PC-9 (cell line): Measurements from ENCODE around the gene SH3TC1. TPM values are rescaled to one million over a fixed set of nuclear protein-coding genes. Genes with fewer than 3 reads are reported as not detected.

ENCODE experiments used
- BruUV-seq: library from RNA; stranded (reverse); fragments of 400-500 nt; replicated peaks from 2 replicates; lab custom pipeline; 2021; lab: Mats Ljungman, UMichigan
- CTCF ChIA-PET: fragments of 300-600 bp; sonication (Branson Sonifier 250); formaldehyde crosslinking; loops from one replicate; lab custom pipeline; 2022; ENCODE audit warnings: antibody characterized with exemption; lab: Charles Lee
- POLR2A ChIA-PET: fragments of 300-600 bp; sonication (Branson Sonifier 250); formaldehyde crosslinking; loops from one replicate; lab custom pipeline; 2022; ENCODE audit warnings: antibody characterized with exemption; ENCODE audit not compliant: unreplicated experiment; lab: Charles Lee
- DNase-seq, 2 experiments: peaks; one replicate each; pipeline versions ENCODE4 v3.0.0 to v3.0.0-alpha.2; 2015 to 2022; ENCODE audit warnings: mixed read lengths in 1 of 2
- H2AFZ ChIP-seq: fragments of 200-600 bp; sonication (generic); 2 replicates; pipeline ENCODE4 v1.8.1; 2017; ENCODE audit warnings: antibody characterized with exemption
- H3F3A ChIP-seq: fragments of 200-600 bp; sonication (generic); 2 replicates; pipeline ENCODE4 v1.8.1; 2017; ENCODE audit warnings: antibody characterized with exemption, mild to moderate bottlenecking, low read depth; ENCODE audit not compliant: insufficient read depth
- H3K27ac ChIP-seq: fragments of 200-600 bp; sonication (generic); 2 replicates; pipeline ENCODE4 v1.6.1; 2016; ENCODE audit warnings: mixed run types
- H3K27me3 ChIP-seq: fragments of 200-600 bp; sonication (generic); 2 replicates; pipeline ENCODE4 v1.6.1; 2016; ENCODE audit warnings: low read depth, mixed run types; ENCODE audit not compliant: insufficient read depth
- H3K36me3 ChIP-seq: fragments of 200-600 bp; sonication (generic); 2 replicates; pipeline ENCODE4 v1.6.1; 2016; ENCODE audit warnings: low read depth, mixed run types
- H3K4me1 ChIP-seq: fragments of 200-600 bp; sonication (generic); replicated peaks from 2 replicates; pipeline ENCODE4 v1.6.1; 2016; ENCODE audit warnings: mixed run types; ENCODE audit not compliant: insufficient read depth
- H3K4me2 ChIP-seq: fragments of 200-600 bp; sonication (generic); 2 replicates; pipeline ENCODE4 v1.6.1; 2017; ENCODE audit warnings: mixed run types
- H3K4me3 ChIP-seq: fragments of 200-600 bp; sonication (generic); 2 replicates; pipeline ENCODE4 v1.6.1; 2016; ENCODE audit warnings: mixed run types
- H3K79me2 ChIP-seq: fragments of 200-600 bp; sonication (generic); 2 replicates; pipeline ENCODE4 v1.6.1; 2017; ENCODE audit warnings: low read depth, mixed run types
- H3K9me2 ChIP-seq: fragments of 200-600 bp; sonication (generic); 2 replicates; pipeline ENCODE4 v1.8.1; 2017; ENCODE audit warnings: mild to moderate bottlenecking; ENCODE audit not compliant: insufficient read depth
- H3K9me3 ChIP-seq: fragments of 200-600 bp; sonication (generic); 2 replicates; pipeline ENCODE4 v1.8.1; 2016; ENCODE audit warnings: low read depth; ENCODE audit not compliant: insufficient read depth
- H4K20me1 ChIP-seq: fragments of 200-600 bp; sonication (generic); 2 replicates; pipeline ENCODE4 v1.8.1; 2017; ENCODE audit not compliant: insufficient read depth
- EZH2 ChIP-seq: fragments of 200-600 bp; sonication (generic); IDR thresholded peaks from 2 replicates; pipeline ENCODE4 v1.8.0; 2017; ENCODE audit warnings: antibody characterized with exemption, low read depth
- intact Hi-C: fragments of 100-400 bp; cut with micrococcal nuclease; formaldehyde crosslinking; loops from one replicate; pipeline ENCODE4 v1.10.0; 2022; ENCODE audit not compliant: unreplicated experiment
- total RNA-seq: library from RNA; stranded (reverse); gene quantifications from 2 replicates; pipeline ENCODE4 v1.2.3, GENCODE V29; 2021
- TF ChIP-seq, protein P1 (sequence below): fragments of 200-600 bp; sonication (generic); conservative IDR thresholded peaks from 2 replicates; pipeline ENCODE4 v1.6.1; 2017; ENCODE audit warnings: mixed run types, antibody characterized with exemption, mild to moderate bottlenecking, moderate library complexity

Gene SH3TC1
- total RNA-seq, 1 experiment from 2014 or later, result 5.2 TPM

DNA sequence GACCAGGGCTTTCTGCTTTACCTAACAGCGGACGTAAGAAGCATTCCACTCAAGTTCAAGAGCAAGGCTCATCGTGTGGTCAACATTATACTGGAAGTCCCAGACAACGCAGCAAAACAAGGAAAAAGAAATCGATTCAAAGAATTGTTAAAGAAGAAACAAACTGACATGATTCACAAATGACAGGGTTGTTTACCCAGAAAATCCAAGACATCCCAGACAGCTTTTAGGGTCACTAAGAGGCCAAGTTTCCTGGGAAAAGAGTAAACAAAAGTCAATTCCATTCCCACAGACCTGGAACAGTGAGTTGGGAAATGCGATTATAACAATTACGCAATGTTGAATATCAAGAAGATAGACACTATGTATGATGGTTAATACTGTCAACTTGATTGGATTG lies 49.0 kb downstream of the SH3TC1 start:
- CTCF ChIA-PET, result interaction anchor here (0.6 kb wide), 1 partner anchor 160 kb away, joined by 3 read pairs; no protein-coding TSS in a partner anchor
- H3K9me3 ChIP-seq, result no peaks in the 10 kb centered on the region
- BruUV-seq, result no TSS peak

DNA sequence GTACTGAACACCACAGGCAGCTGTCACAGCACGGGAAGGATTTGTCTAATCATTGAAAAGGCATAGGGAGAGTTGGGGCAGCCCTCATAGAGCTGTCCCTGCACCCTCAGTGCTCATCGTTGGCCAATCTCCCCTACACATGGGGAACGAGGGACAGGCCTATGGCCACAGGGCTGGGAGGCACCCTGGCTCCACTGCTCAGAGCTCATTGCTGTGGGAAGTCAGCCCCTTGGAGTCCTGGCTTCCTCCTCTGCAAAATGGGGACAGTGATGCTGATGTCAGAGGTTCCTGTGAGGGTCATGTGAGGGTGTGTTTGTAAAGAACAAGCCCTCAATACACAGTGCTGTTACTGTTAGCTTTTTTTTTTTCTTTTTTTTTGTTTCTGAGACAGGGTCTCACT lies 51.1 kb downstream of the SH3TC1 start:
- Histone ChIP-seq H3K4me3 (no peak overlapping the region), H3K9me2 (no peaks in the 10 kb centered on the region)
- CTCF ChIA-PET, result interaction anchor here (0.6 kb wide), 1 partner anchor 304 kb away, joined by 5 read pairs; no protein-coding TSS in a partner anchor

More for the DNA sequence above, 49.0 kb downstream of the SH3TC1 start:
- Histone ChIP-seq H4K20me1 (no peaks in the 10 kb centered on the region), H3K27me3 (no peaks in the 10 kb centered on the region), H3K36me3 (no peaks in the 10 kb centered on the region), H3K27ac (no peak overlapping the region), H3K79me2 (no peaks in the 10 kb centered on the region), H3K4me3 (no peak overlapping the region), H3F3A (no peaks in the 10 kb centered on the region), H3K4me2 (no peak overlapping the region), H3K9me2 (no peaks in the 10 kb centered on the region), H2AFZ (no peak overlapping the region), H3K4me1 (no peaks in the 10 kb centered on the region)
- TF ChIP-seq, protein P1, sequence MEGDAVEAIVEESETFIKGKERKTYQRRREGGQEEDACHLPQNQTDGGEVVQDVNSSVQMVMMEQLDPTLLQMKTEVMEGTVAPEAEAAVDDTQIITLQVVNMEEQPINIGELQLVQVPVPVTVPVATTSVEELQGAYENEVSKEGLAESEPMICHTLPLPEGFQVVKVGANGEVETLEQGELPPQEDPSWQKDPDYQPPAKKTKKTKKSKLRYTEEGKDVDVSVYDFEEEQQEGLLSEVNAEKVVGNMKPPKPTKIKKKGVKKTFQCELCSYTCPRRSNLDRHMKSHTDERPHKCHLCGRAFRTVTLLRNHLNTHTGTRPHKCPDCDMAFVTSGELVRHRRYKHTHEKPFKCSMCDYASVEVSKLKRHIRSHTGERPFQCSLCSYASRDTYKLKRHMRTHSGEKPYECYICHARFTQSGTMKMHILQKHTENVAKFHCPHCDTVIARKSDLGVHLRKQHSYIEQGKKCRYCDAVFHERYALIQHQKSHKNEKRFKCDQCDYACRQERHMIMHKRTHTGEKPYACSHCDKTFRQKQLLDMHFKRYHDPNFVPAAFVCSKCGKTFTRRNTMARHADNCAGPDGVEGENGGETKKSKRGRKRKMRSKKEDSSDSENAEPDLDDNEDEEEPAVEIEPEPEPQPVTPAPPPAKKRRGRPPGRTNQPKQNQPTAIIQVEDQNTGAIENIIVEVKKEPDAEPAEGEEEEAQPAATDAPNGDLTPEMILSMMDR, result no peak
- TF ChIP-seq EZH2, result no peak
- DNase-seq, result no peak
- intact Hi-C loops, result loop anchor here (10.0 kb wide), 1 partner anchor 347 kb away; the partner anchor contains the start of gene CPZ
- POLR2A ChIA-PET, result no interaction called here

DNA sequence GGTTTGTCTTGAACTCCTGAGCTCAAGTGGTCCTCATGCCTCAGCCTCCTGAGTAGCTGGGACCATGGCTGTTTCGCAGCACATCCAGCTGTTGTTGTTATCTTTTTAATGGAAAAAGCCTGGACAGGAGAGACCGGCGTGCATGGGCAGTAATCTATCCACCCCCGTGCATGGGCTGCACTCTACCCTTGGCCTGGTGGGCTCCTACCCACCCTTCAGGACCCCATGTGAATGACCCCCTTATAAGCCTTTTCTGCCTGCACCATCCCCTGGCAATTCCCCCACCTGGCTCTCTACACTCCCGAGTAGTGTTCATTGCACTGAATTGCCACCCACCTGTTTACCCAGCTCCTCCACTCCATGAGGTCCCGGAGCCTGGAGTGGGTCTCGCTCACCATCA lies 51.5 kb downstream of the SH3TC1 start:
- TF ChIP-seq, protein P1, result no peak
- TF ChIP-seq EZH2, result no peak

More for the DNA sequence above, 51.1 kb downstream of the SH3TC1 start:
- no peak overlapping the region for H2AFZ ChIP-seq
- H3K79me2 ChIP-seq, result no peaks in the 10 kb centered on the region
- TF ChIP-seq, protein P1, result no peak
- no peak for TF ChIP-seq EZH2
- H3K9me3 ChIP-seq, result no peaks in the 10 kb centered on the region
- H3K4me1 ChIP-seq, result no peaks in the 10 kb centered on the region
- no peak overlapping the region for H3K4me2 ChIP-seq
- H3K36me3 ChIP-seq, result no peaks in the 10 kb centered on the region
- no peak overlapping the region for H3K27ac ChIP-seq
- no TSS peak for BruUV-seq
- H3F3A ChIP-seq, result no peaks in the 10 kb centered on the region
- intact Hi-C loops, result no loop called here
- no peaks in the 10 kb centered on the region for H4K20me1 ChIP-seq
- no peak for DNase-seq
- no peaks in the 10 kb centered on the region for H3K27me3 ChIP-seq
- POLR2A ChIA-PET, result interaction anchor here (0.5 kb wide), 1 partner anchor 113 kb away, joined by 8 read pairs; no protein-coding TSS in a partner anchor

More for the DNA sequence above, 51.5 kb downstream of the SH3TC1 start:
- no peaks in the 10 kb centered on the region for H3K9me2 ChIP-seq
- no peaks in the 10 kb centered on the region for H3K9me3 ChIP-seq
- no peaks in the 10 kb centered on the region for H3F3A ChIP-seq
- no peak overlapping the region for H3K4me3 ChIP-seq
- intact Hi-C loops, result no loop called here
- no peaks in the 10 kb centered on the region for H4K20me1 ChIP-seq
- no peak for DNase-seq
- H2AFZ ChIP-seq, result no peak overlapping the region
- CTCF ChIA-PET, result interaction anchor here (0.6 kb wide), 1 partner anchor 304 kb away, joined by 5 read pairs; no protein-coding TSS in a partner anchor
- no peak overlapping the region for H3K27ac ChIP-seq
- no peak overlapping the region for H3K4me2 ChIP-seq
- no peaks in the 10 kb centered on the region for H3K79me2 ChIP-seq
- no peaks in the 10 kb centered on the region for H3K27me3 ChIP-seq
- H3K4me1 ChIP-seq, result no peaks in the 10 kb centered on the region
- POLR2A ChIA-PET, result interaction anchor here (0.5 kb wide), 1 partner anchor 112 kb away, joined by 8 read pairs; no protein-coding TSS in a partner anchor
- no TSS peak for BruUV-seq
- no peaks in the 10 kb centered on the region for H3K36me3 ChIP-seq
